WTC11 (cell line): ENCODE measurements around the gene EIF4H. TPM values are rescaled to one million over a fixed set of nuclear protein-coding genes. Genes with fewer than 3 reads are reported as not detected.
"Not testable (repeated sequence)": the region's sequence is repeated elsewhere in the genome, so short reads cannot be mapped to it uniquely, and the experiment has no call there.

Source experiments
- ATAC-seq: fragments of 200-7000 bp; cut with Tn5 transposase; 2 replicates; pipeline ENCODE4 v1.10.0; 2021; ENCODE audit warnings: mild to moderate bottlenecking, moderate library complexity
- CTCF ChIA-PET: fragments of 300-600 bp; sonication (Branson Sonifier 250); formaldehyde crosslinking; loops from one replicate; lab custom pipeline; 2021; ENCODE audit warnings: antibody characterized with exemption; lab: Charles Lee
- POLR2A ChIA-PET: fragments of 350-600 bp; sonication (Branson Sonifier 250); formaldehyde crosslinking; loops from one replicate; lab custom pipeline; 2021; ENCODE audit warnings: antibody characterized with exemption; lab: Charles Lee
- DNase-seq: peaks from one replicate; pipeline ENCODE4 v3.0.0; 2021; ENCODE audit warnings: low spot score
- H3K27ac Mint-ChIP-seq: 2 replicates; pipeline ENCODE4 v1.8.0; 2021; ENCODE audit warnings: mixed read lengths
- H3K27me3 Mint-ChIP-seq: 2 replicates; pipeline ENCODE4 v1.8.0; 2021; ENCODE audit warnings: low read depth, mild to moderate bottlenecking, moderate library complexity, mixed read lengths
- H3K36me3 Mint-ChIP-seq: 2 replicates; pipeline ENCODE4 v1.8.0; 2021; ENCODE audit warnings: mixed read lengths
- H3K4me1 Mint-ChIP-seq: 2 replicates; pipeline ENCODE4 v1.8.0; 2022; ENCODE audit warnings: mixed read lengths
- H3K4me3 Mint-ChIP-seq: 2 replicates; pipeline ENCODE4 v1.8.0; 2021; ENCODE audit warnings: mild to moderate bottlenecking, moderate library complexity, mixed read lengths
- H3K9me3 Mint-ChIP-seq: 2 replicates; pipeline ENCODE4 v1.8.0; 2021; ENCODE audit warnings: mixed read lengths
- AFF4 ChIP-seq: sonication (generic); formaldehyde crosslinking; IDR thresholded peaks from 2 replicates; pipeline ENCODE4 v1.8.1; 2023; ENCODE audit warnings: mild to moderate bottlenecking, missing genetic modification reagents, borderline replicate concordance
- AR ChIP-seq: fragments of 250-450 bp; sonication (Bioruptor Pico); IDR thresholded peaks from 2 replicates; pipeline ENCODE4 v1.9.0; 2021; ENCODE audit warnings: mild to moderate bottlenecking
- CDX4 ChIP-seq: fragments of 250-450 bp; sonication (Bioruptor Pico); IDR thresholded peaks from 2 replicates; pipeline ENCODE4 v1.9.0; 2021; ENCODE audit warnings: moderate library complexity, mild to moderate bottlenecking, inconsistent platforms, borderline replicate concordance
- CTCF ChIP-seq: fragments of 200-600 bp; IDR thresholded peaks from 2 replicates; pipeline ENCODE4 v1.8.0; 2022; ENCODE audit warnings: antibody characterized with exemption
- EMX1 ChIP-seq: fragments of 250-450 bp; sonication (Bioruptor Pico); IDR thresholded peaks from 2 replicates; pipeline ENCODE4 v1.8.0; 2021; ENCODE audit warnings: mild to moderate bottlenecking
- ETV6 ChIP-seq: sonication (generic); formaldehyde crosslinking; IDR thresholded peaks from 2 replicates; pipeline ENCODE4 v1.8.1; 2022; ENCODE audit warnings: mild to moderate bottlenecking, missing genetic modification reagents
- GABPB1 ChIP-seq: sonication (generic); formaldehyde crosslinking; IDR thresholded peaks from 2 replicates; pipeline ENCODE4 v1.8.1; 2023; ENCODE audit warnings: mild to moderate bottlenecking, missing genetic modification reagents
- JAZF1 ChIP-seq: fragments of 250-450 bp; sonication (Bioruptor Pico); IDR thresholded peaks from 2 replicates; pipeline ENCODE4 v1.9.0; 2021; ENCODE audit warnings: moderate library complexity, mild to moderate bottlenecking, inconsistent platforms
- PRRX2 ChIP-seq: fragments of 250-450 bp; sonication (Bioruptor Pico); IDR thresholded peaks from 2 replicates; pipeline ENCODE4 v1.8.0; 2021; ENCODE audit warnings: mild to moderate bottlenecking
- RORB ChIP-seq: fragments of 250-450 bp; sonication (Bioruptor Pico); IDR thresholded peaks from 2 replicates; pipeline ENCODE4 v1.9.0; 2021; ENCODE audit warnings: mild to moderate bottlenecking
- SMAD4 ChIP-seq: sonication (generic); formaldehyde crosslinking; IDR thresholded peaks from 2 replicates; pipeline ENCODE4 v1.8.0; 2022; ENCODE audit warnings: mild to moderate bottlenecking, missing genetic modification reagents
- SP1 ChIP-seq: sonication (generic); formaldehyde crosslinking; conservative IDR thresholded peaks from 2 replicates; pipeline ENCODE4 v1.8.1; 2022; ENCODE audit warnings: missing genetic modification reagents
- TCF7 ChIP-seq: sonication (generic); formaldehyde crosslinking; IDR thresholded peaks from 2 replicates; pipeline ENCODE4 v1.8.0; 2022; ENCODE audit warnings: mild to moderate bottlenecking, low read depth, missing genetic modification reagents, moderate library complexity
- TP53 ChIP-seq: sonication (generic); formaldehyde crosslinking; IDR thresholded peaks from 2 replicates; pipeline ENCODE4 v1.8.1; 2023; ENCODE audit warnings: mild to moderate bottlenecking, missing genetic modification reagents
- USF1 ChIP-seq: sonication (generic); formaldehyde crosslinking; IDR thresholded peaks from 2 replicates; pipeline ENCODE4 v1.8.0; 2022; ENCODE audit warnings: mild to moderate bottlenecking, missing genetic modification reagents
- ZMAT4 ChIP-seq: fragments of 250-450 bp; sonication (Bioruptor Pico); IDR thresholded peaks from 2 replicates; pipeline ENCODE4 v1.9.0; 2021; ENCODE audit warnings: mild to moderate bottlenecking
- ZNF121 ChIP-seq: sonication (generic); formaldehyde crosslinking; IDR thresholded peaks from 2 replicates; pipeline ENCODE4 v1.8.0; 2023; ENCODE audit warnings: missing genetic modification reagents
- ZNF281 ChIP-seq: sonication (generic); formaldehyde crosslinking; IDR thresholded peaks from 2 replicates; pipeline ENCODE4 v1.8.0; 2023; ENCODE audit warnings: mild to moderate bottlenecking, missing genetic modification reagents
- ZSCAN18 ChIP-seq: fragments of 250-450 bp; sonication (Bioruptor Pico); IDR thresholded peaks from 2 replicates; pipeline ENCODE4 v2.1.2; 2022; ENCODE audit warnings: mild to moderate bottlenecking, moderate library complexity
- total RNA-seq: library from RNA; stranded (reverse); gene quantifications from 3 replicates; pipeline ENCODE4 v1.2.3, GENCODE V29; 2021

EIF4H gene
- total RNA-seq, 1 experiment from 2014 or later = 355 TPM

GRCh38 chr7:74206052-74206451 is 31.9 kb downstream of the EIF4H start:
- not testable (repeated sequence) for H3K27ac Mint-ChIP-seq, H3K4me1 Mint-ChIP-seq, H3K36me3 Mint-ChIP-seq, H3K4me3 Mint-ChIP-seq, DNase-seq, H3K9me3 Mint-ChIP-seq, H3K27me3 Mint-ChIP-seq, ATAC-seq
- CTCF ChIA-PET = interaction anchor here (0.5 to 11.0 kb wide), 104 partner anchors 8 to 452 kb away, joined by 3 to 275 read pairs (median 5); partner anchors contain the start of genes CLIP2, EIF4H, GTF2I and LIMK1
- POLR2A ChIA-PET = interaction anchor here (1.5 kb wide), 1 partner anchor 22 kb away, joined by 5 read pairs; no protein-coding TSS in a partner anchor

GRCh38 chr7:74206589-74207120 is 32.5 kb downstream of the EIF4H start:
- ChIA-PET POLR2A (interaction anchor here (1.5 kb wide), 1 partner anchor 21 kb away, joined by 5 read pairs; no protein-coding TSS in a partner anchor), CTCF (interaction anchor here (0.5 to 11.0 kb wide), 105 partner anchors 9 to 1433 kb away, joined by 3 to 275 read pairs (median 5); partner anchors contain the start of genes CLIP2, EIF4H, GTF2I and LIMK1)
- no peak overlapping the region for H3K27ac Mint-ChIP-seq
- no peak for TF ChIP-seq SMAD4 (CRISPR knock-in tag)
- TF ChIP-seq ETV6 = peak; percentile 50; the same call in 1 of the 2 replicates
- peak; percentile 7; the same call in 1 of the 2 replicates for TF ChIP-seq ZNF121 (CRISPR knock-in tag)
- no peak for TF ChIP-seq TP53 (CRISPR knock-in tag)
- TF ChIP-seq AFF4 (CRISPR knock-in tag) = no peak
- no peak for TF ChIP-seq TCF7 (CRISPR knock-in tag)
- TF ChIP-seq ZNF281 = no peak
- TF ChIP-seq PRRX2 (CRISPR knock-in tag) = no peak
- TF ChIP-seq GABPB1 (CRISPR knock-in tag) = 0 out of 2 replicates have a peak, but pooled peaks have one; percentile 44
- no peak for TF ChIP-seq USF1
- peak; percentile 98 for TF ChIP-seq CTCF
- TF ChIP-seq EMX1 (CRISPR knock-in tag) = no peak
- no peak for TF ChIP-seq ZSCAN18
- TF ChIP-seq CDX4 = no peak
- no peak for TF ChIP-seq ZMAT4 (CRISPR knock-in tag)
- no peak for TF ChIP-seq AR (CRISPR knock-in tag)
- TF ChIP-seq RORB (CRISPR knock-in tag) = no peak
- TF ChIP-seq JAZF1 (CRISPR knock-in tag) = no peak
- no peak for TF ChIP-seq SP1 (CRISPR knock-in tag)

More at GRCh38 chr7:74206589-74207120, 32.5 kb downstream of the EIF4H start:
- ATAC-seq = peak; percentile 91
- Mint-ChIP-seq H3K36me3 (no peaks in the 10 kb centered on the region), H3K9me3 (no peaks in the 10 kb centered on the region), H3K4me3 (no peak overlapping the region), H3K27me3 (no peaks in the 10 kb centered on the region; the same call in 1 of the 2 replicates), H3K4me1 (no peaks in the 10 kb centered on the region)
- peak; percentile 95 for DNase-seq
